ENCODE results near the gene PLSCR4.

DNA sequence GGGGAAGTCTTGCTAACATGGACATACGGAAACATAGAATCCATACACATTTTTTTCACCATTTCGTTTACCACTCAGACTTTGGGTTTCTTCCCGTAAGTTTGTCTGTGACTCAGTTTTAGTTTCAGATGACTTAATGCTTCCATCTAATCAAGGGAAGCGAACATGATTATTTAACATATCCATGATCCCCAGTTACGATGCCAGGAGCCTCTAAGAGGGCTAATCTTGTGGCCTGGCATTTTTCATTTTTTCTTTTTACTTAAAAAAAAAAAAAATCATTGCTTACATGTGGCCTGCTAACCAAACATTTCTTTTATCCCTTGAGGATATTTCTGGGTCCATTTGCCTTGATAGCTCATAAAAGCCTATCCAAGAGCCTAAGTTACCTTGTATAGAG is 69.7 kb downstream of the PLSCR4 start:
- TF ChIP-seq CTCF (conservative IDR thresholded peaks at IDR 0.05) (no peak), ZFX (IDR thresholded peaks at IDR 0.05) (no peak)
